GM12891 (cell line): Measurements from ENCODE around the gene GALNT9.

Experiments
- DNase-seq: peaks from one replicate; pipeline ENCODE4 v3.0.0; 2011; ENCODE audit warnings: low spot score; ENCODE audit not compliant: insufficient read length
- FAIRE-seq: peaks from 2 replicates; lab custom pipeline; 2011; peaks lifted over from hg19 to GRCh38; lab: Jason Lieb, UNC
- PAX5 ChIP-seq: IDR thresholded peaks from 2 replicates; pipeline ENCODE4 v1.6.1; 2011; ENCODE audit warnings: low read length, moderate library complexity, mild to moderate bottlenecking; ENCODE audit not compliant: insufficient read depth, severe bottlenecking
- POLR2A ChIP-seq: IDR thresholded peaks from 2 replicates; pipeline ENCODE4 v1.6.1; 2011; ENCODE audit warnings: low read depth, low read length, control low read depth
- POLR2AphosphoS5 ChIP-seq: IDR thresholded peaks from 2 replicates; pipeline ENCODE4 v1.6.1; 2011; ENCODE audit warnings: low read depth, low read length, control low read depth
- POU2F2 ChIP-seq: IDR thresholded peaks from 2 replicates; pipeline ENCODE4 v1.6.1; 2011; ENCODE audit warnings: low read depth, mild to moderate bottlenecking, control low read depth, low read length, moderate library complexity
- SPI1 ChIP-seq: IDR thresholded peaks from 2 replicates; pipeline ENCODE4 v1.6.1; 2011; ENCODE audit warnings: low read depth, low read length, control low read depth
- TAF1 ChIP-seq: IDR thresholded peaks from 2 replicates; pipeline ENCODE4 v1.6.1; 2011; ENCODE audit warnings: low read depth, low read length, control low read depth

Gene GALNT9

GRCh38 chr12:132189378-132190011, 139.9 kb downstream of the GALNT9 start:
- peak; percentile 79 for FAIRE-seq
- TF ChIP-seq POLR2AphosphoS5 = no peak
- TF ChIP-seq TAF1 = no peak
- TF ChIP-seq POLR2A = no peak
- no peak for TF ChIP-seq SPI1
- TF ChIP-seq POU2F2 = no peak
- no peak for TF ChIP-seq PAX5

DNA sequence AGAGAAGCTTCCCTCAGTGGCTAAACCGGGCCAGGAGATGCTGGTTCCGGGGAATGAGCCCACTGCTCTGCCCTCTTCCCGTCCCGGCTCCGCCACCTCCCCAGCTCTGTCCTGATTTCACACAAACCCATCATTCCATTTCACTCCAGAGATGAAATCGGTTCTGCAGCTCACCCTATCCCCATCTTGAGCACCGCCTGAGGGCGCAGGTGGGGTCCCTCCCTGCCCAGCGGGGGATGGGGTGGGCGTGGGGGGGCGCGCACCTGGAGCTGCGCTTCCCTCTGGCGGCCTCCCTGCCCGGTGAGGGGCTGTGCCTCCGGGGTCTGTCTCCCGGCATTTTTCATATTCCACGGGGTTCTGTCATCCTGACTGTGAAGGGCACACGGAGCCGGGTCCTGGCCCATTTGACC, 140.5 kb downstream of the GALNT9 start:
- DNase-seq (no peak), FAIRE-seq (no peak)
- TF ChIP-seq PAX5 = no peak
- TF ChIP-seq SPI1 = no peak
- TF ChIP-seq TAF1 = no peak
- TF ChIP-seq POLR2A = no peak
- TF ChIP-seq POU2F2 = no peak
- no peak for TF ChIP-seq POLR2AphosphoS5

More at GRCh38 chr12:132189378-132190011, 139.9 kb downstream of the GALNT9 start:
- DNase-seq = peak; percentile 98

DNA sequence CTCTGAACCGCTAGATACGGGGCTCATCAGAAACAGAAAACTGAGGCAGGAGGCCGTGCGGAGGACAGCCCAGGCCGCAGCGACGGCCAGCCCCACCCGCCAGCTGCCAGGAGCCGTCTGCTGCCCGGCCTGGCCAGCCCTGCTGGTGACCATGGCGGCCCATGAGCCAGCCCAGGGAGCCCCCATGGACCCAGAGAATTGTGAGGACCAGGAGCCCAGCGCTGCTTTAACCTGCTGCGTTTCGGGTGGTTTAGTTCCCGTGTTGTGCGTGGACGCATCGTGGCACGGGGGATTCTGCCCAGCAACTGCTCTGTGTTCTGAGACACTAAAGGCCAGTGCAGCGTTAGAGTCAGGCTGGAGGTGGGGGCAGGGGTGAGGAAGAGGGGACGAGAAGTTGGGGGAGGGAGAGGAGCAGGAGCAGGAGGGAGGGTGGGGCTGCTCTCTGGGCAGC, 140.9 kb downstream of the GALNT9 start:
- TF ChIP-seq PAX5 (no peak), POU2F2 (no peak), POLR2AphosphoS5 (no peak), SPI1 (no peak), POLR2A (no peak), TAF1 (no peak)
- FAIRE-seq (no peak), DNase-seq (no peak)

DNA sequence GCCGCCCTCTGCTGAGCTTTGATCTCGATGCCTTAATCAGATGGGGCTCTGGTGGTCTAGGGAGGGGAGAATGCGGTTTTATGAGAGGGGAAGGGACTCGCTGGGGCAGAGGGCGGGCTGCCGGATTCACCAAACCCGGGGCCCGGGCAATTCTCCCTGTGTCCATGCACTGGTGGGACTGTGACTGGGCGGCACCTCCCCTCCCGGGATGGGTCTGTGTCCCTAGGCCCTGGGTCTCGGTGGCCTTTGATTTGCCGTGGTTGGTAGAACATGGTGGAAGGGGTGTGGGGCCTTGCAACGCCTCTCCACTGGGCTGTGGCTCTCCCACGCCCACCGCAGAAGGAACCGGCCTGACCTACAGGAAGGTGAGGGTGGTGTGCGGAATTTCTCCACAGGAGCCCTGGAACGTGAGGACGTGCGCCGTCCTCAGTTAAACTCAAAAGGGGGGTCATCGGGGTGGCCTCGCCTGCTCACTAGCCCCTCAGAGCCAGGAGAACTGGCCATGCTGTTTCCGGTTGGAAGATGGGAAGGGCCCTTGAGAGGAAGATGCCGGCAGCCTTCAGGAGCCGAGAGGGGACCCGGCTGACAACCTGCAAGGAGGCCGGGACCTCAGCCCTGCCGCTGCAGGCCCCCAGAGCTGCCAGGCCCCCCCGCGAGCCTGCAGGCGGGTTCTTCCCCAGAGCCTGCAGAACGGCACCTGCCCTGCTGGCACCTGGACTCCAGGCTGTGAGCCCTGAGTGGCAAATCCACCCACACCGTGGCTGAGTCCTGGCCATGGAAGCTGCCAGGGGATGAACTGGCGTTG, 141.5 kb downstream of the GALNT9 start:
- DNase-seq (no peak), FAIRE-seq (no peak)
- TF ChIP-seq TAF1 (no peak), POLR2A (no peak), PAX5 (no peak), SPI1 (no peak), POLR2AphosphoS5 (no peak), POU2F2 (no peak)

DNA sequence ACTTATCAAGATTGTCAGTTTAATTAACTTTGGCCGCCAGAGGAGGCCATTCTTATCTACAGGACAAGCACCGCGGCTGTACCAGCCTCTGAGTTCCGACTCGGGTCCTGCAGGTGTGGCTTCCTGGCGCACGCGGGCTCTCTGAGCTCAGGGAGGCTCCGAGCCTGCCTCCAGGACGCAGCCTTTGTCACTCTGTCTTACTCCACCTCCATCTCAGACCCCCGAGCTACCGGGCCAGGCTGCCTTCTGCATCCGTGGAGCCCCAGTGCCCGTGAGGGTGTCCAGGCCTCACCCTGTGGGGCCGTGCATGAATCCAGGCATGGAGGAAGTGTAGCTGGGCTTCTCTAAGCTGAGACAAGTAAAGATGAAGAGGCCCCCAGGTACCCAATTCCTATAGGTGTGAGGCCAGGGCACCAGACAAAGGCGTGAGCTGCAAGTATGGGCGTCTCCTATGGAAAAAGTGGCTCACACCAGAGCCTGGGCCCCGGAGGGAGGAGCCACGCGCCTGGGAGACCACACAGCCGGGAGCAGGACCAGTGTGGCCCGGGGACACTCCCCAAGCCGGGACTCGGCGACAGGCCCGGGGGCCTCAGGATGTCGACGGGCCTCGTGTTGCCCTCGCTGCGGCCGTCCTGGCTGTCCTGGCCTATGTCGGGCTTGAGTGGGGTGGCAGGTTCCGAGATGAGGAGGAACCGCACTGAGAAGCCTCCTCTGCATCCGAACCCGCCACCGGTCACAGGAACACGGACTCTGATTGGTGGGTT, 142.3 kb downstream of the GALNT9 start:
- no peak for TF ChIP-seq TAF1
- no peak for TF ChIP-seq PAX5
- TF ChIP-seq POU2F2 = no peak
- no peak for TF ChIP-seq SPI1
- no peak for TF ChIP-seq POLR2AphosphoS5
- no peak for TF ChIP-seq POLR2A
- DNase-seq = no peak
- FAIRE-seq = no peak

- FAIRE-seq (no peak), DNase-seq (no peak)
- TF ChIP-seq POLR2A (no peak), SPI1 (no peak), TAF1 (no peak), PAX5 (no peak), POU2F2 (no peak), POLR2AphosphoS5 (no peak)
Observed at GRCh38 chr12:132186208-132186856, 143.1 kb downstream of the GALNT9 start.

GRCh38 chr12:132185705-132186104, 143.7 kb downstream of the GALNT9 start:
- FAIRE-seq = no peak
- TF ChIP-seq POLR2A = no peak
- no peak for TF ChIP-seq PAX5
- no peak for TF ChIP-seq SPI1
- TF ChIP-seq TAF1 = no peak
- no peak for DNase-seq

DNA sequence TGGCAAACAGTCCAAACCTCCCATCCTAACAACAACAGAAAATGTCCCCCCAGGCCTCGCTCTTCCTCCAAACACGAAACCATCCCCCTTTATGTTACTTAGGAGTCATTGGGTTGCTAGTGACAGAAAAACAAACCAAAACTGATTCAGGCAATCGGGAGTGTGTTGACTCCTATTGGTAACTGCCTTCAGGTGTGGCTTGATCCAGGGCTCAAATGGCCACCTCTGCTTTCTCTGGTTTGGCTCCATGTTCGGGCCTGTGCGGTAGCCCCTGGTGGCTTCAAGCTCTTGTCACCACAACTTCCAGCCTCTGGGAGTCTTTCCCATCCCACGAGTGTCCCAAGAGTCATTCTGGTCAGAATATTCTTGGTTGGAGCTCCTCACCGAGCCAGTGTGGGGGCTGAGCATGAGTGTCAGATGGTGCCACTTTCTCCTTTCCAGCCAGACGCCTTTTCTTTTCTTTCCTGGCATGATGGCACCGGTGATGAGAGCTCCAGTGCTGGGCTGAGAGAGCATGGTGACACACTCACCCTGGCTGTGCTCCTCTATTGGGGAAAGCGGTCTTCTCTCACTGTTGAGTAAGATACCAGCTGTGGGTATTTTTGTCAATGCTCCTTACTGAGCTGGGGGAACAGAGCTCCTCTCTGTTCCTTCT, 146.6 kb downstream of the GALNT9 start:
- no peak for DNase-seq
- FAIRE-seq = no peak
- TF ChIP-seq POU2F2 = no peak
- TF ChIP-seq SPI1 = no peak
- no peak for TF ChIP-seq POLR2AphosphoS5
- TF ChIP-seq PAX5 = no peak
- TF ChIP-seq TAF1 = no peak
- TF ChIP-seq POLR2A = no peak
